ENCODE measurements around the gene CEP83.

DNA sequence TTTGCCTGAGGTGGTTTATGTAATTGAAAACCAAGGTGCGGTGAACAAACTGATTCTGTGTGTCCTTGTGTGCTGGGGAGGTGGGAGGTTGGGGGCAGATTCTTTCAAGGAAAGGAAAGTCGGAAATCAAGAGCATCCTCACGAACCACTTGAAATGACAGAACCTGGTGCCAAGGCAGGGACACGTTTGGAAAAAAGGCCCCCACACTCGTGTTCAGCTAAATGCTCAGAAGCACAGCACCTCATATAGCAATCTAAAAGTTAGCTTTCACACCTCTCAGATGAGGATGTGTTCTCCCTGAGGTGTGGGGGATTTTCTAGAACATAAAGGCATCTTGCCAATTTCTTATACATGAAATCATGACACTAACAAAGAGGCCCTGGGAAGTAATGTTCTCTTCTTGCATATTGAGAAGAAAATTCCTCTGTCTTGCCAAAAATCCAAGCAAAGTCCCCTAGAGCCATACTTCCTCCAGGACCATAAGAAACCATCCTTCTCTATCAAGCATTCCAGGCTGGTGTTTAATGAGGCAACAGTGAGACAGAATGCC, 191.7 kb downstream of the CEP83 start:
- TF ChIP-seq, protein P1, sequence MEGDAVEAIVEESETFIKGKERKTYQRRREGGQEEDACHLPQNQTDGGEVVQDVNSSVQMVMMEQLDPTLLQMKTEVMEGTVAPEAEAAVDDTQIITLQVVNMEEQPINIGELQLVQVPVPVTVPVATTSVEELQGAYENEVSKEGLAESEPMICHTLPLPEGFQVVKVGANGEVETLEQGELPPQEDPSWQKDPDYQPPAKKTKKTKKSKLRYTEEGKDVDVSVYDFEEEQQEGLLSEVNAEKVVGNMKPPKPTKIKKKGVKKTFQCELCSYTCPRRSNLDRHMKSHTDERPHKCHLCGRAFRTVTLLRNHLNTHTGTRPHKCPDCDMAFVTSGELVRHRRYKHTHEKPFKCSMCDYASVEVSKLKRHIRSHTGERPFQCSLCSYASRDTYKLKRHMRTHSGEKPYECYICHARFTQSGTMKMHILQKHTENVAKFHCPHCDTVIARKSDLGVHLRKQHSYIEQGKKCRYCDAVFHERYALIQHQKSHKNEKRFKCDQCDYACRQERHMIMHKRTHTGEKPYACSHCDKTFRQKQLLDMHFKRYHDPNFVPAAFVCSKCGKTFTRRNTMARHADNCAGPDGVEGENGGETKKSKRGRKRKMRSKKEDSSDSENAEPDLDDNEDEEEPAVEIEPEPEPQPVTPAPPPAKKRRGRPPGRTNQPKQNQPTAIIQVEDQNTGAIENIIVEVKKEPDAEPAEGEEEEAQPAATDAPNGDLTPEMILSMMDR (IDR thresholded peaks at IDR 0.05; ENCODE audit: insufficient read depth, low read length, poor library complexity, severe bottlenecking), result no peak
- TF ChIP-seq EZH2phosphoT487 (conservative IDR thresholded peaks at IDR 0.05; ENCODE audit: low read length), result no peak
